NCI-H1417 (cell line): ENCODE results near the gene SBF2.
A peak's percentile ranks its signal among the peaks of the same experiment; 100 is the strongest.
"Not testable (repeated sequence)": the region's sequence is repeated elsewhere in the genome, so short reads cannot be mapped to it uniquely, and the experiment has no call there.

Experiments
- DNase-seq, 3 experiments: peaks; one replicate each; lab custom pipeline; 2025; lab: John Stamatoyannopoulos, UW

The SBF2 gene

GRCh38 chr11:9953994-9954626 is 339.9 kb downstream of the SBF2 start:
- no peak for DNase-seq

GRCh38 chr11:9952511-9953196 is 341.4 kb downstream of the SBF2 start:
- DNase-seq = no peak

- DNase-seq = no peak
Measured at GRCh38 chr11:9951807-9952206, 342.2 kb downstream of the SBF2 start.

GRCh38 chr11:9950462-9950861 is 343.6 kb downstream of the SBF2 start:
- DNase-seq = no peak

GRCh38 chr11:9947231-9947864 is 346.7 kb downstream of the SBF2 start:
- no peak for DNase-seq

GRCh38 chr11:9945680-9946079 is 348.3 kb downstream of the SBF2 start:
- DNase-seq = not testable (repeated sequence)

DNA sequence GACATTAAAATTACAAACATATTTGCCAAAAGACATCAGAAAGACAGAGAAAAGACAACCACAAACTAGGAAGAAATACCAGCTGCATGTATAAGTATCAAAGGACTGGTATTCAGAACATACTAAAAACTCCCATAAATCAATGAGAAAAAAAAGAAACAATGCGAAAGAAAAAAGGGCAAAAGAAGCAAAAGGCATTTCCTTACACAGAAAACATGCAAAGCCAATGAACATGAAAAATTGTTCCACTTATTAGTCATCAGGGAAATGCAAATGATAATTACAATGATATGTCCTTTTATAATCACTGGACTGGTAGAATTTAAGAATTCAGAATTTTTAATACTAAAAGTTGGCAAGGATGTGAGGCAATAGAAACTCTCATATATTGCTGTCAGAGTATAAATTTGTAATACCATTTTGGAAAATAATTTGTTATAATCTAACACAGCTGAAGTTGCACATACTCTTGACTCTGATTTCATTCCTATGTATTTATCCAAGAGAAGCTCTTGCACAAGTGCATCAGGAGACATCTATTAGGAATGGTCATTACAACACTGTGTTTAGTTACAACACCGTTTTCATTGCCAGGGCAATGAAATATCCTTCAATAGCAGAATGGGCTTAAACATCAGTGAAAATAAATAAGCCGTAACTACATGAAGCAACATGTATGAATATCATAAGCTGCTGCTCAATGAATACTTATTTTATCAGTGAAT is 350.5 kb downstream of the SBF2 start:
- no peak for DNase-seq

- DNase-seq = peak in 1 of 3 experiments; percentile 85
Measured at GRCh38 chr11:9941991-9942390, 352.0 kb downstream of the SBF2 start.

DNA sequence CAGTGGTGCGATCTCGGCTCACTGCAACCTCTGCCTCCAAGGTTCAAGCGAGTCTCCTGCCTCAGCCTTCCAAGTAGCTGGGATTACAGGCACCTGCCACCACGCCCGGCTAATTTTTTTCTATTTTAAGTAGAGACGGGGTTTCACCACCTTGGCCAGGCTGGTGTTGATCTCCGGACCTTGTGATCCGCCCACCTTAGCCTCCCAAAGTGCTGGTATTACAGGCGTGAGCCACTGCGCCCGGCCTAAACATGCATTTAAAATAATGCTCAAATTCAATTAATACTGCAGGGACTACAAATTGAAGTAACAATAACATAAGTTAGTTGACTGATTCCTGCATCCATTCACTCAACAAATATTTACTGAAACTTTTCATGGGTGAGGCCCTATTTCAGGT is 354.9 kb downstream of the SBF2 start:
- not testable (repeated sequence) for DNase-seq

GRCh38 chr11:9936754-9937153 is 357.3 kb downstream of the SBF2 start:
- DNase-seq = no peak

DNA sequence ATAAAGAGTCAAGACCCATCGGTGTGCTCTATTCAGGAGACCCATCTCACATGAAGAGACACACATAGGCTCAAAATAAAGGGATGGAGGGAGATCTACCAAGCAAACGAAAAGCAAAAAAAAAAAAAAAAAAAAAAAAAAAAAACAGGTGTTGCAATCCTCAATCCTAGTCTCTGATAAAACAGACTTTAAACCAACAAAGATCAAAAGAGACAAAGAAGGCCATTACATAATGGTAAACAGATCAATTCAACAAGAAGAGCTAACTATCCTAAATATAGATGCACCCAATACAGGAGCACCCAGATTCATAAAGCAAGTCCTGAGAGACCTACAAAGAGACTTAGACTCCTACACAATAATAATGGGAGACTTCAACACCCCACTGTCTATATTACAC is 361.2 kb downstream of the SBF2 start:
- not testable (repeated sequence) for DNase-seq

GRCh38 chr11:9930562-9931331 is 363.3 kb downstream of the SBF2 start:
- peak in 1 of 3 experiments; percentile 3 for DNase-seq

DNA sequence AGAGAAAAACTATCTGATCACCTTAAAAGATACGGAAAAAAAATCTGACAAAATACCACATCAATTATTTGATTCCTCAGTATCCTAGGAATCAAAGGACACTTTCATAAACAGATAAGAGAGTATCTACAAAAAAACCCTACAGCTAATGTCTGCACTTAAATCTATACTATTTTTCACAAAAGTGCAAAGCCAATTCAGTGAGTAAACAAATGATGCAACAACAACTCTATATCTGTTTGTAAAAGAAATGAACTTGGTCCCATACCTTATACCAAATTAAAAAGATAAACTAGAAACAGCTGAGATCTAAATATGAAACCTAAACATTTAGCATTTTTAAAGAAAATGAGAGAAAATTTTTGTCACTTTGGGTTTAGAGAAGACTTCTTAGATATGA is 366.3 kb downstream of the SBF2 start:
- no peak for DNase-seq

DNA sequence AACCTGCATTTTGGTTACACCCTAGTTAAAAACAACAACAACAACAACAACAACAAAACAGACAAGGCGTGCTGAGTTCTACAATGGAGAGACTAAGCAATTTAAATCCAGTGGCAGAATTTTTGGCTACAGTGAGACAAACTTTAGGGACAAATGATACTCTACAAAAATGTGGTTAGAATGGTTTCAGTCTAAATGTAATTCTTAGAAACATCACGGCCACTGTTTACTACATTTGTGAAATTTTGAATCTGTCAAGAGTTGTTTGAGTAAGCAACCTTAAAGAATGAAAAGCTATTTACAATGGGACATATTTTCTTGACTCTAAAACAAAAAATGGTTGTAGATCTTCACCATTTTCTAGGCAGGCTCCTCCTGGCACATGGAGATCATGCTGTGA is 370.7 kb downstream of the SBF2 start:
- no peak for DNase-seq

GRCh38 chr11:9922806-9923205 is 371.2 kb downstream of the SBF2 start:
- DNase-seq = no peak

DNA sequence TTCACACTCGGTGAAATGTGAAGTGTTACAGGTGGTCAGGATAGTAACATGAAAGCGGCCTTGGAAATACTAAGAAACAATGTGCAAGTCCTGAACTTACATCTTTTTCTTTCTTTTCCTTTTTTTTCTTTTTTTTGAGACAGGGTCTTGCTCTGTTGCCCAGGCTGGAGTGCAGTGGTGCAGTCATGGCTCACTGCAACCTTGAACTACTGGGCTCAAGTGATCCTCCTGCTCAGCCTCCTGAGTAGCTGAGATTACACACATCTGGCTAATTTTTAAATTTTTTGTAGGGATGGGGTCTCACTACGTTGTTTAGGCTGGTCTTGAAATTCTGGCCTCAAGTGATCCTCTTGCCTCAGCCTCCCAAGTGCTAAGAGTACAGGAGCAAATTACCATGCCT is 377.5 kb downstream of the SBF2 start:
- DNase-seq = no peak

DNA sequence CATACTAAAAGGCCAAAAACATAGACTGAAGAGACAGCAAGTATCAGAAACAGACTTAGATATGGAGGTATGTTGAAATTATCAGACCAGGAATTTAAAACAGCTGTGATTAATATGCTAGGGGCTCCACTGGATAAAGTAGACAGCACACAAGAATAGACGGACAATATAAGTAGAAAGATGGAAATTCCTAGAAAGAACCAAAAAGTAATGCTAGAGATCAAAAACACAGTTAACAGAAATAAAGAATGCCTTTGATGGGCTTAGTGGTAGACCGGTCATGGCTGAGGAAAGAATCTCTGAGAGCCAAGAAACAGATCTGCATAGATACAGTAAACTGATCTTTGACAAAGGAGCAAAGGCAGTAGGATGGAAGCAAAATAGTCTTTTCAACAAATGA is 380.0 kb downstream of the SBF2 start:
- no peak for DNase-seq

GRCh38 chr11:9905960-9906791 is 387.8 kb downstream of the SBF2 start:
- no peak for DNase-seq

- no peak for DNase-seq
Measured at GRCh38 chr11:9905501-9905951, 388.5 kb downstream of the SBF2 start.

- no peak for DNase-seq
Measured at GRCh38 chr11:9903579-9903978, 390.4 kb downstream of the SBF2 start.

GRCh38 chr11:9901943-9902342 is 392.1 kb downstream of the SBF2 start:
- DNase-seq = no peak
